Measurements from ENCODE around the gene PXMP4. TPM values are rescaled to one million over a fixed set of nuclear protein-coding genes. Genes with fewer than 3 reads are reported as not detected.

PXMP4 gene
- total and polyA plus RNA-seq, 9 of the 15 experiments (the other 6 are each of a cell fraction or from before 2014, with no cell fraction given): 4.8 to 29.1 (median 6.8) TPM

DNA sequence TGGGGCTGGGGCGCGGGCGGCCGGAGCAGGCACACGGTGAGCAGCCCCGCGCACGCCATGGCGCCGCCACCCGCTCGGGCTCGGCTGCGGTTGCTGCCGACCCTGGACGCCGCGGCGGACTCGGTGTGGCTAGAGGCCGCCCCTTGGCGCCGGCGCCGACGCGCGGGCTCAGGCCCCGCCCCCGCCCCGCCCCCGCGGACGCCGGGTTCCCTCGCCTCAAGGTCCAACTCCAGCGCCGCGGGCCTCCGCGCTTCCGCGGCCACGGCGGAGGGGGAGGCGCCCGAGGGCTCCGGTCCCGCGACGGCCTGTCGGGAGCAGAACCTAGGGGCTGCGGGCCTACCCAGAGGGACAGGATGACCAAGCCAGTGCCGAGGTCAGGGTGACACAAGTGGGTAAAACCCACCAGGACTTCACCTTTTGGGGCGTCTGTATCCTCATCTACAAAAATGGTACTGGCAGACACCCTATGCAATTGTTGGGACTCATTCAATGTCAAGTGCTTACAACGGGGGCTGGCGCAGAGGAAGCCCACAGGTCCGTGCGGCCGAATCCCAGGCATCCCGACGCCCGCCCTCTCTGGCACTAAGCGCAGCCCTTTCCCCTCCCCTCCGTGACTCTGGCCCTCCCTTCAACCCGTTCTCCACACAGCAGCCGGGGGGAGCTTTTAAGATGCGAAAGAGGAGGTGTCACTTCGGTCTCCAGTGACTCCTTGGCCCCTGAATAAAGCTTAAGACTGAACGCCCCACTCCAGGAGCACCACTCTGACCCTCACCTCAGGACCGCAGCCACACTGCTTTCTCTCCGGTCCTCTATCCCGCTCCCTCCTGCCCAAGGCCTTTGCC lies 45.6 kb downstream of the PXMP4 start, which contains the start of gene NECAB3 (continued):
- no peak for TF ChIP-seq ILK (tag; IDR thresholded peaks at IDR 0.05; ENCODE audit: borderline replicate concordance, low read depth)
- no peak for TF ChIP-seq ADNP (tag; IDR thresholded peaks at IDR 0.05)
- TF ChIP-seq, protein P1, sequence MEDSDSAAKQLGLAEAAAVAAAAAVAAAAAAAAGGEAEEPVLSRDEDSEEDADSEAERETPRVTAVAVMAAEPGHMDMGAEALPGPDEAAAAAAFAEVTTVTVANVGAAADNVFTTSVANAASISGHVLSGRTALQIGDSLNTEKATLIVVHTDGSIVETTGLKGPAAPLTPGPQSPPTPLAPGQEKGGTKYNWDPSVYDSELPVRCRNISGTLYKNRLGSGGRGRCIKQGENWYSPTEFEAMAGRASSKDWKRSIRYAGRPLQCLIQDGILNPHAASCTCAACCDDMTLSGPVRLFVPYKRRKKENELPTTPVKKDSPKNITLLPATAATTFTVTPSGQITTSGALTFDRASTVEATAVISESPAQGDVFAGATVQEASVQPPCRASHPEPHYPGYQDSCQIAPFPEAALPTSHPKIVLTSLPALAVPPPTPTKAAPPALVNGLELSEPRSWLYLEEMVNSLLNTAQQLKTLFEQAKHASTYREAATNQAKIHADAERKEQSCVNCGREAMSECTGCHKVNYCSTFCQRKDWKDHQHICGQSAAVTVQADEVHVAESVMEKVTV (CRISPR knock-in tag; IDR thresholded peaks at IDR 0.05): no peak
- TF ChIP-seq NR3C1 (CRISPR knock-in tag; IDR thresholded peaks at IDR 0.05): no peak
- no peak for TF ChIP-seq ZNF76 (CRISPR knock-in tag; IDR thresholded peaks at IDR 0.05; ENCODE audit: borderline replicate concordance)
- TF ChIP-seq, protein P2, sequence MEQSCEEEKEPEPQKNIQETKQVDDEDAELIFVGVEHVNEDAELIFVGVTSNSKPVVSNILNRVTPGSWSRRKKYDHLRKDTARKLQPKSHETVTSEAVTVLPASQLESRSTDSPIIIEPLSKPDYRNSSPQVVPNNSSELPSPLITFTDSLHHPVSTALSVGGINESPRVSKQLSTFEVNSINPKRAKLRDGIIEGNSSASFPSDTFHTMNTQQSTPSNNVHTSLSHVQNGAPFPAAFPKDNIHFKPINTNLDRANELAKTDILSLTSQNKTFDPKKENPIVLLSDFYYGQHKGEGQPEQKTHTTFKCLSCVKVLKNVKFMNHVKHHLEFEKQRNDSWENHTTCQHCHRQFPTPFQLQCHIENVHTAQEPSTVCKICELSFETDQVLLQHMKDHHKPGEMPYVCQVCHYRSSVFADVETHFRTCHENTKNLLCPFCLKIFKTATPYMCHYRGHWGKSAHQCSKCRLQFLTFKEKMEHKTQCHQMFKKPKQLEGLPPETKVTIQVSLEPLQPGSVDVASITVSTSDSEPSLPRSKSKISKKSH (CRISPR knock-in tag; IDR thresholded peaks at IDR 0.05): no peak
- TF ChIP-seq RBM34 (IDR thresholded peaks at IDR 0.05; ENCODE audit: borderline replicate concordance, insufficient read depth, low read length): no peak
- TF ChIP-seq ZKSCAN1 (IDR thresholded peaks at IDR 0.05; ENCODE audit: low read depth, low read length): peak; percentile 33; the same call in 1 of the 2 replicates
- TF ChIP-seq, protein P3, sequence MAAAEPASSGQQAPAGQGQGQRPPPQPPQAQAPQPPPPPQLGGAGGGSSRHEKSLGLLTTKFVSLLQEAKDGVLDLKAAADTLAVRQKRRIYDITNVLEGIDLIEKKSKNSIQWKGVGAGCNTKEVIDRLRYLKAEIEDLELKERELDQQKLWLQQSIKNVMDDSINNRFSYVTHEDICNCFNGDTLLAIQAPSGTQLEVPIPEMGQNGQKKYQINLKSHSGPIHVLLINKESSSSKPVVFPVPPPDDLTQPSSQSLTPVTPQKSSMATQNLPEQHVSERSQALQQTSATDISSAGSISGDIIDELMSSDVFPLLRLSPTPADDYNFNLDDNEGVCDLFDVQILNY (CRISPR knock-in tag; IDR thresholded peaks at IDR 0.05): no peak
- no peak for TF ChIP-seq SP2 (IDR thresholded peaks at IDR 0.05; ENCODE audit: extremely low read depth, low read depth, low read length, poor library complexity, severe bottlenecking)
- no peak for TF ChIP-seq CSDE1 (IDR thresholded peaks at IDR 0.05)
- no peak for TF ChIP-seq DPF2 (IDR thresholded peaks at IDR 0.05)
- no peak for TF ChIP-seq ZNF707 (CRISPR knock-in tag; conservative IDR thresholded peaks at IDR 0.05)
- TF ChIP-seq, protein P4, sequence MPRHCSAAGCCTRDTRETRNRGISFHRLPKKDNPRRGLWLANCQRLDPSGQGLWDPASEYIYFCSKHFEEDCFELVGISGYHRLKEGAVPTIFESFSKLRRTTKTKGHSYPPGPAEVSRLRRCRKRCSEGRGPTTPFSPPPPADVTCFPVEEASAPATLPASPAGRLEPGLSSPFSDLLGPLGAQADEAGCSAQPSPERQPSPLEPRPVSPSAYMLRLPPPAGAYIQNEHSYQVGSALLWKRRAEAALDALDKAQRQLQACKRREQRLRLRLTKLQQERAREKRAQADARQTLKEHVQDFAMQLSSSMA (CRISPR knock-in tag; IDR thresholded peaks at IDR 0.05): no peak
- TF ChIP-seq ZEB2 (IDR thresholded peaks at IDR 0.05): no peak
- TF ChIP-seq, protein P5, sequence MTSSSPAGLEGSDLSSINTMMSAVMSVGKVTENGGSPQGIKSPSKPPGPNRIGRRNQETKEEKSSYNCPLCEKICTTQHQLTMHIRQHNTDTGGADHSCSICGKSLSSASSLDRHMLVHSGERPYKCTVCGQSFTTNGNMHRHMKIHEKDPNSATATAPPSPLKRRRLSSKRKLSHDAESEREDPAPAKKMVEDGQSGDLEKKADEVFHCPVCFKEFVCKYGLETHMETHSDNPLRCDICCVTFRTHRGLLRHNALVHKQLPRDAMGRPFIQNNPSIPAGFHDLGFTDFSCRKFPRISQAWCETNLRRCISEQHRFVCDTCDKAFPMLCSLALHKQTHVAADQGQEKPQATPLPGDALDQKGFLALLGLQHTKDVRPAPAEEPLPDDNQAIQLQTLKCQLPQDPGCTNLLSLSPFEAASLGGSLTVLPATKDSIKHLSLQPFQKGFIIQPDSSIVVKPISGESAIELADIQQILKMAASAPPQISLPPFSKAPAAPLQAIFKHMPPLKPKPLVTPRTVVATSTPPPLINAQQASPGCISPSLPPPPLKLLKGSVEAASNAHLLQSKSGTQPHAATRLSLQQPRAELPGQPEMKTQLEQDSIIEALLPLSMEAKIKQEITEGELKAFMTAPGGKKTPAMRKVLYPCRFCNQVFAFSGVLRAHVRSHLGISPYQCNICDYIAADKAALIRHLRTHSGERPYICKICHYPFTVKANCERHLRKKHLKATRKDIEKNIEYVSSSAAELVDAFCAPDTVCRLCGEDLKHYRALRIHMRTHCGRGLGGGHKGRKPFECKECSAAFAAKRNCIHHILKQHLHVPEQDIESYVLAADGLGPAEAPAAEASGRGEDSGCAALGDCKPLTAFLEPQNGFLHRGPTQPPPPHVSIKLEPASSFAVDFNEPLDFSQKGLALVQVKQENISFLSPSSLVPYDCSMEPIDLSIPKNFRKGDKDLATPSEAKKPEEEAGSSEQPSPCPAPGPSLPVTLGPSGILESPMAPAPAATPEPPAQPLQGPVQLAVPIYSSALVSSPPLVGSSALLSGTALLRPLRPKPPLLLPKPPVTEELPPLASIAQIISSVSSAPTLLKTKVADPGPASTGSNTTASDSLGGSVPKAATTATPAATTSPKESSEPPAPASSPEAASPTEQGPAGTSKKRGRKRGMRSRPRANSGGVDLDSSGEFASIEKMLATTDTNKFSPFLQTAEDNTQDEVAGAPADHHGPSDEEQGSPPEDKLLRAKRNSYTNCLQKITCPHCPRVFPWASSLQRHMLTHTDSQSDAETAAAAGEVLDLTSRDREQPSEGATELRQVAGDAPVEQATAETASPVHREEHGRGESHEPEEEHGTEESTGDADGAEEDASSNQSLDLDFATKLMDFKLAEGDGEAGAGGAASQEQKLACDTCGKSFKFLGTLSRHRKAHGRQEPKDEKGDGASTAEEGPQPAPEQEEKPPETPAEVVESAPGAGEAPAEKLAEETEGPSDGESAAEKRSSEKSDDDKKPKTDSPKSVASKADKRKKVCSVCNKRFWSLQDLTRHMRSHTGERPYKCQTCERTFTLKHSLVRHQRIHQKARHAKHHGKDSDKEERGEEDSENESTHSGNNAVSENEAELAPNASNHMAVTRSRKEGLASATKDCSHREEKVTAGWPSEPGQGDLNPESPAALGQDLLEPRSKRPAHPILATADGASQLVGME (CRISPR knock-in tag; IDR thresholded peaks at IDR 0.05): no peak
